NCI-H1436 treated with DMSO at 0.1 percent for 48 hours (cell line): ENCODE data around the gene IL31RA.
"Not testable (repeated sequence)": the region's sequence is repeated elsewhere in the genome, so short reads cannot be mapped to it uniquely, and the experiment has no call there.

Source experiments
- DNase-seq: peaks from one replicate; lab custom pipeline; 2025; lab: John Stamatoyannopoulos, UW

IL31RA gene

DNA sequence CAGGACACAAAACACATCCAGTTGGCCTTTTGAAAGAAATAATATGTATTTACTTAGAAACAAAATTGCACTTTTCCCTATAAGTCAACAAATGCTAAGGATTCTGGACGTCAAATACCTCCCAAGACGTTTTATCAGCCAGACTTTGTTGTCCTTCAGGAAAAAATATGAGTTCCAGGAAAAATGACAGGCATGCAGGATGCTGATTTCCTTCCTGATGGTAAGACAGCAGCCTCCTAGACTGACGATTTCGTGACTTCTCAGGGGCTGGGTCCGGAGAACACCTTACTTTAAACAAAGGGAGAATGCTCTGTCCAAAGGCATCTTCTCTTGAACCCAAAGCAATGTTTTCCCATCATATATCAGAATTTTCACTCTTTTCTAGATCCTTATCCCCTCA lies 74.6 kb downstream of the IL31RA start:
- DNase-seq = no peak

DNA sequence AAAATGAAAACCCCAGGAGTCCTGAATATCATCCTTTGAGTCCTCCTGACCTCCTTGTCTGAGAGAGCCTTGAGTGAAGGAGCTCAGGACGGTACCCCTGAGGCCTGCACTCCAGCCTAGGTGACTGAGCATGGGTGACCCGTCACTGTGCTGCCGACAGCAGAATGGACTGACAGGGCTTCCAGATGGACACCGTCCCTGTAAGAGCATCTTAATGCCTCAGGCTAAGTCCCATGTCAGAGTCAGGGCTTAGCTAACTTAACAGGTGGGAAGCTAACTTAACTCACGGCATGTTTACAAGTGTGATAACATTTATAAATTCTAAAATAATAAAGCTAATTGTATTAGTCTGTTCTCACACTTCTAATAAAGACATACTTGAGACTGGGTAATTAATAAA lies 75.3 kb downstream of the IL31RA start:
- no peak for DNase-seq

DNA sequence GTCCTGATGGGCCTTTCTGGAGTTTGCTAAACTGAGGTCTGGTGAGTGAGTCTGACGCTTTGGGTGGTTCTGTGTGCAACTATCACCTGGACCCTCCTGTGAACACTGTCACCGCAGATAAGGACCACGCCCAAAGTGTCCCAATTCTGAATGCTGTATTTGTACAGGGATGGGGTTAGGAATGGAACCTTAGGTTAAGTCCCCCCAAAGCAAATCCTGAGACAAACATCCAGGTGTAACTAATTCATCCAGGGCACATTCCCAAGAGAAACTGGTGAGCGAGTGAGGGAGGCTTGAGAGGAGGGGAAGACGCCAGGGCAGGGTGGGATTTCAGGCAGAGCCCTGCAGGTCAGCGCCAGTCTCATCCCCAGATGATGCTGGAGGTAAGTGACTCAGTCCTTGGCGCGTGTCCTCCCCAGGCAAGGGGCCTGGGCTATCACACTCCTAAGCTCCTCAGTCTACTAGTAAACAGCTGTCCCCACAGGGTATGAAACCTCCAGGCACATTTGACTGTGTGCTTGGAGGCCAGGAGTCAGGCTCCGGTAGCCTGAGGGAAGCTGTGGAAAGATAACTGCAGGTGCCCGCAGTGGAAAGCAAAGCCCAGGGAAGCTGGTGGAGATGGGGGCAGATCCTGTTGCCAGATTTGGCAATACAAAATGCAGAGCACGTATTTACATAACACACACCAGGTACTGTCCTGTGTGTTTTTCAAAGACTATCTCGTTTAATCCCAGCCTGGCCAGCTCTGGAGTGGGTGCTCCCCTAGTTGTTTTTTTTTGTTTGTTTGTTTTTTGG lies 76.9 kb downstream of the IL31RA start:
- DNase-seq = no peak

DNA sequence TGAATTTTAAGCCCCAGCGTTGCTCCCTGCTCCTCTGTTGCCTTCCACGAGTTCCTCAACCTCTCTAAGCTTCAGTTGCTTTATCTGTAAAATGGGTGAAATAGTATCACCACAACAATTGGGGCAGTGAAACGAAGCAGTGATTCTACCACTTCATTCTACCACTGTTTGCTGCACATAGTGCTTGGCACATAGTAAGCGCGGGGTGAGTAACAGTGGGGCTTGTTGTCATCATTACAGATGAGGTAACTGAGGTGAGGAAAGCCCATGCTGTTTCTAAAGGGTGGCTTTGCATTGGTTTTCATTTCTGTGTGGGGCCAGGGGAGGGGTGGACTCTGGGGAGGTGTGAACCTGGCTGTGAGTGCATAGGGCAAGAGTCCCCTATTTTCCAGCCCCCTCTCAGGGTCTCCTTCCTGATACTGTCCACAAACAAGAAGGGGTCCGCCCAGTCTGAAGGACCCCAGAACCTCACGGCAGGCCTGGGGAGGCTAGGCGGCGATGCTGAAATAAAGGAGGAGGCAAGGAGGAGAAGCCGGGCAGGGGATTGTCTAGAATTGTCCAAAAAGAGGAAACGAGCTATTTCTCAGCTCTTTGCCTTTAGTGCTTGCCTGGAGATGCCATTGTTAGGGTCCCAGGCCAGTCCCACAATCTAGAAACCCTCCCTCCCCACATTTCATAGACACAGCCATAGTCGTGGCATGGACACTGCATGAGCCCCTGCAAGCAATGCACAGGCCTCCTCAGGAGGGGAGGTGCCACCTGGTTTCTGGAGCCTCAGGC lies 78.1 kb downstream of the IL31RA start:
- DNase-seq = no peak

DNA sequence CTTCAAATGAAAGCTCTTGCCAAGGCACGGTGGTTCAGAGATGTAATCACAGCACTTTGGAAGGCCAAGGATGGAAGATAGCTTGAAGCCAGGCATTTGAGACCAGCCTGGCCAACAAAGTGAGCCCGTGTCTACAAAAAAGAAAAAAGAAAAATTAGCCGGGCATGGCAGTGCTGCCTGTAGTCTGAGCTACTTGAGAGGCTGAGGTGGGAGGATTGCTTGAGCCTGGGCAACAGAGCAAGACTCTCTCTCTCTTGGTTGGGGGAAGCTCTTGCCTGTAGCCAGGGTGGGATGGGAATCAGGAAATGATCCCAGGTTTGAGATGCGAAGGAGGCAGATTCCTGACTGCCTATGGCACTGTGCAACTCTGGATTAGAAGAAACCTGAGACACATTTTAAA lies 81.5 kb downstream of the IL31RA start:
- DNase-seq = no peak

DNA sequence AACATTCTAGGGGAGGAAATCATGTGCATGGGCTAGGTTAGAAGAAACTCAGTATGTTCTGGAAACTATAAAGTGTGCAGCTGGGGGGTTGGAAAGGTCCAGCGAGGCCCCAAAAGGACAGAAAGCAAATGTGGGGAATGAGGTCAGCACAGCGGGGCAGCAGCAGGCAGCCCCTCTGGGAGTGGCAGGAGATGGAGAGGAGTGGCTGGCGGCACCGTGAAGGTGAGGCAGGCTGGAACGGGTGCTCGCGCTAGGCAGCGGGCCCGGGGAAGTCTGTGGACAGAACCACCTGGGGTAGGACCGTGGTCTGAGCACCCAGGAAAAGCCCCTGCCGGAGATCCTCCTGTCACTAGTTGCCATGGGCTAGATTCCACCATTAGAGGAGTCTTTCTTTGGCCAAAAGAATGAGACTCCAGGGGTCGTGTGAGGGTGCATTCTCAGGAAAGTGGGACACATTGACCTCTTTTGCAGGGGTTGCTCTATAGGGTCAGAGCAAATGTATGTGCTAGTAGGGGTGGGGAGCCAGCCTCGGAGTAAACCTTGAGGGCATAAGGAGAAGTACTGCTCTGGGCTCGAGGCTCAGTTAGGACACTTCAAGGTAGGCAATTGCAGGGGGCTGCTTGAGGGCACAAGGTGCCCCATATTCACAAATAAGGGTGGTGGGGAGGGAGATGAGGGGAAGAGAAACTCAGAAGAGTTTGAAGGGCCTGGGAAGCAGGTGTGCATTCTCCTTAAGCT lies 82.4 kb downstream of the IL31RA start:
- no peak for DNase-seq

DNA sequence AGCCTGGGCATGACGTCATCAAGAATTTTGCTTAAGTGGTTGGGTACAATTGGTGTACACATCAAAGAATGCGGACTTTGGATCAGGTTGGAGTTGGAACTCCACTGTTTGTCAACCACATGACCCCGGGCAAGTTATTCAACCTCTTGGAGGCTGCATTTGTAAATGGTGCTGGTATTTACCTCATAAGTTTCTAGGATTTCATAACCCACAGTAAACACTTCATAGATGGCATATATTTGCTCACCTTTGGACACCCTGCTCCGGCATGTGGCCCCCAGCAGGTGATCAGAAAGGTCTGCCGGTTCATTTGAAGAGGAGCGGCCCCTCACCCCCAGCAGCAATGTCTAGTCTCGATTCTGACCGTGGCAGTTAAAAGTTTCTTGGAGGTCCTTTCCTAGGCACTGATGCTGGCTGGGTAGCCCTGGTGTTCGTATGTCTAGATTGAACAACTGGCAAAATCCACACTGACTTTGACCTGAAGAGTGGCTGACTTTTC lies 83.0 kb downstream of the IL31RA start:
- DNase-seq = no peak

DNA sequence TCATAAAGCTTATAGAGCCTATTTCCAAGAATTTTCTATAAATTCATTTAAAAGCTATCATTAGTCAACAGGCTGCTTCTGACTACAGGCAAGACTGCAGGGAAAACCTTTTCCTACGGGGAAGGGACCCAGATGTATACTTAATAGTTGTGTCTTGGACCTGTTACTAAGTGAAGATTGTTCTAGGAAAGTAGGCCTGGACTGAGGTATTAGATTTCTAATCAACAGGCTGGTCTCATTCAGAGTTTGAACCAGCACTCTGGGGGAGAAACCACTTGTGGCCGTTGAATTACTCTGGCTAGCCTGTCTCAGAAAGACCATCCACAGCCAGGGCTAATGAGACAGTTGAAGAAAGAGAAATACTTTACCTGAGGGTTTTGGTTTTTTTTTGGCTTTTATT lies 83.6 kb downstream of the IL31RA start:
- DNase-seq = no peak

DNA sequence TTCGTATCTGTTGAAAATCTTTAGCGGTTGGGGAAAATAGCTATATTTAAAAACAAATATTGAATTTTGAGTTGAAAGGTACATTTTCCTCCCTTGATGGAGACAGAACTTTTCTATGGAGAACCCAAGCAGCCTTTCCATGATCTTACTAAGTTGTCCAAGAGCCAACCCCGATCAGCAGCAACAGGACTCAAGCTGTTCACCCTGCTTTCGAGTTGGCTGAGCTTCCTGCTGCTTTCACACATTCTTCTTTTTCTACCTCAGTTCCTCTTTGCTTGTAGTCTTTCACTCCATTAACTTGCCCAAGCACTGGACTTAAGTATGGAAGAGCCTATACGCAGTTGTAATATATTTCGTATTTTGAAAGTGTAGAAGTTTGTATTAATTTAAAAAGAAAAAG lies 84.2 kb downstream of the IL31RA start:
- DNase-seq = no peak

DNA sequence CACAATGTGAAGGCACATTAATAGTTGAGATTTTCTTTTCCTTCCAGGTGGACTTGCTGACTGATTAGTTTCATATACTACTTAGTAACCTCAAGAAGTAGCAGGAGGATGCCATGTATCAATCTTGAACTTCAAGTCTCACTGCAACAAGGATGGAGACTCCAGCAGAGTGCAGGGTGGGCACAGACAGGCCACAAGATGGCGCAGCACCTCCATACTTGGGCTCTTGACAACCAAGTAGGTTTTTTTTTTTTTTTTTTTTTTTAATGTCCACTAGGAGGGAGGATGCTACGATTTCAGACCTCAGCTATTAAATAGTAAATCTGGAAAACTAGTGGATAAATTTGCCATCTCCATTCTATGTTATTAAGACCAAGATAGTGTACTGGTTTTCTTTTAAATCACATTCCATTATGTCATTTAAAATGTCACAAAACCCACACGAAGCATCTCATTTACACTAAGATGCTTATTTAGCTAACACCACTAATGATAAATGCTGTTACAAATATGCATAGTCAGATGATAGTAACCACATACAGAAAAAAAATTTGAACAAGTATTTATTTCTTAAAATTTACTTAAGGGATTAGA lies 85.0 kb downstream of the IL31RA start:
- peak; percentile 19 for DNase-seq

DNA sequence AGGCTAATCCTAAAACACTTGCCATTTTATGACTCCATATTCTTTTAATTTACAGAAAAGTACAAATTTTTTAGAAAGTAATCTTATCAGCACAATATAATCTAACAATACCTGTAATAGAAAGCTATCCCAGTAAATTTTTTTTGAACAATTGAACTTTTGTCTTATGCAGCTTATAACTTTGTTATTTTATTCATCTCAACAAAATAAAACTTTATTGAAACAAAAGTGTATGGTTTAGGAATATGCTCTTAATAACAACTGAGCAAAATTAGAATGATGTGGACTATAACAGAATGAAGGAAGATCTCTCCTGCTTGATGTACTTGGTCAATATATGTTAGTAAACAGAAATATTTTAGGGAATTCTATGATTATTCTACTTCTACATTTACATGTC lies 86.4 kb downstream of the IL31RA start:
- DNase-seq = not testable (repeated sequence)

DNA sequence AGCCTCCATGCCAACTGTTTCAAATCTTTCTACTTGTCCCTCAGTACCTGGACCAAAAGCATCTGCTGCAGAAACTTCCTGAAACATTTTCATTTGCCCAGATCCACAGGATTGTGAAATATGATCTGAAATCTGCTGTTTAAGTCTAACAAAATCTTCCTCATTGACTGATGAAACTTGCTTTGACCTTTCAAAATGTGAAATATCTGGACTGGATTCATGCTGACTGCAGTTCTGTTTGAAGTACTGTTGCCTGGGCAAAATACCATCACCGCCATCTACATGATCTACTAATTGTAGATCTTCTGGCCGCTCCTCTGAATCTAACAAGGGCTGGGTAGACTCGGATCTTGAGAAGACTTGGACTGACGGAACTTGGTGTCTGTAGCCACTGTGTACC lies 90.0 kb downstream of the IL31RA start:
- DNase-seq = not testable (repeated sequence)

DNA sequence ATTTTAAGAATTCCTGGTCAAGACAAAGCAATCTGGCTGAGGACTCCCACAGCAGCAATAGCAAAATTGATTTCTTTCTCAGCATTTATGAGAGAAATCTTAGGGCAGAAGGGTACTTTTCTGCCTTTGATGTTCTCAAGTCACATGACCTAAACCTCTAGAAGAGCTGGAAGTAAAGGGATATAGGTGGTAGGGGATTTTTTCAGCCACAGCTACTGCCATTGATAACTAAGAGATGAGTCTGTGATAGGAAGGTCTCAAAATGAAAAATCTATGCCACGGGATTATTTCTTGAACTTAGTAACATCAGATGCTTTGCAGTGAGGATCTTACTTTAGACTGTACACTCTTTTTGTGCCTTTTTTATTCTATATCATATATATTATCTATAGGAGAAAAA lies 108.1 kb downstream of the IL31RA start:
- no peak for DNase-seq

DNA sequence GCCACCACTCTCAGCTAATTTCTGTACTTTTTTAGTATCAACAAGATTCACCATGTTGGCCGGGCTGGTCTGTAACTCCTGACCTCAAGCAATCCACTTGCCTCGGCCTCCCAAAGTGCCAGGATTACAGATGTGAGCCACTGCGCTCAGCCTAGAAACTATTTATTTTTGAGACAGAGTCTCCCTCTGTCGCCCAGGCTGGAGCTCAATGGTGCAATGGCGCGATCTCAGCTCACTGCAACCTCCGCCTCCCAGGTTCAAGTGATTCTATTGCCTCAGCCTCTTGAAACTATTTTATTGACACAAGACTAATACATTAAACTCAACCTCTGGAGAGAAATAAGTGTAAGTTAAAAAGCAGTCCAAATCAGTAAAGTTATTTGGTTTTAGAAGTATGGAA lies 109.6 kb downstream of the IL31RA start:
- DNase-seq = no peak

DNA sequence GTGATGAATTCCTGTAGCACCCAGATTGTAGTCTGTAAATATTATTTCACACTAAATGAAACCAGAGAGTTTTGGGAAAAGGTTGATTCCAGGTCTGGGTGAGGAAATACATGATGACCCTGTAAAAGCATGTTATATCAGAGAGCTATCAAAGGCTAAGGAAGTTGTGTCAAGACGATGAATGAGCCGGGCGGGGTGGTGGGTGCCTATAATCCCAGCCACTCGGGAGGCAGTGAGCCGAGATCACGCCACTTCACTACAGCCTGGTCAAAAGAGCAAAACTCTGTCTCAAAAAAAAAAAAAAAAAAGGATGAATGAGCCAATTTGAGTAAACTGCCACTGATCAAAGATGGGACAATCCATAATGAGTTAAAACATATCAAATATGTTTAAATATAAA lies 114.4 kb downstream of the IL31RA start:
- no peak for DNase-seq

DNA sequence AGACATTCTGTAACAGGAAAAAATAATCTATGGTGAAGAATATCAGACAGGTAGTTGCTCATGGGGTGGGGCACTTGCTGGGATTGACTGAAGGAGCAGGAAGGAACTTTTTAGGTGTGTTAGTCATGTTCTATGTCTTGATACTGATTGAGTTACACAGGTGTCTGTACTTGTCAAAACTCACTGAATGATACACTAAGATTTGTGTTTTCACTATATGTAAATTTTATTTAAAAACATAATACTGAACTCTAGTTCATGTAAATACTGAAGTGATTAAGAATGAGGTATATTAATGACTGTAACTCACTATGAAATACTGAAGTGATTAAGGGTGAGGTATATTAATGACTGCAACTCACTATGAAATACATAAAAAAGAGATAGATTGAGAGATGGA lies 115.1 kb downstream of the IL31RA start:
- no peak for DNase-seq

DNA sequence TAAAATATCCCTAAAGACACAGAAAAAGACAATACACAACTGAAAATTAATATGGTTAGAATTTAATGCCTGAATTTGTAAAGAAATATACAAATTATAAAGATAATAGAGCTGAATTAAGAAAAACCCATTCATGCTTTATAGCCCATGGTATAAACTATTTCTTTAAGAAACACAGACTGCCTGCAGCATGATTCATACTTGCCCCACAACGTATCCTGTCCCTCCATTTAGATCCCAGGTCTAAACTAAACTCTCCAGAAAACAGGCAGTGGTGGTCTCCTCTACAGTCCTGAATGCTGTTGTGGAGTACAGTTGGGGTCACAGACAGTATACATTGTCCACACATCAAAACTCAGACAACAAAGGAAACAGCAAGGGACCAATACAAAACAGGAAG lies 118.8 kb downstream of the IL31RA start:
- no peak for DNase-seq
